ENCODE data around the gene CDK7. TPM values are rescaled to one million over a fixed set of nuclear protein-coding genes. Genes with fewer than 3 reads are reported as not detected.
A peak's percentile ranks its signal among the peaks of the same experiment; 100 is the strongest.
"Not testable (repeated sequence)": the region's sequence is repeated elsewhere in the genome, so short reads cannot be mapped to it uniquely, and the experiment has no call there.

Gene CDK7
- 43.0 and 45.4 TPM in 2 replicates for total RNA-seq (2014; rRNA removed; shearing (Covaris generic))

GRCh38 chr5:69234457-69235268 is at the start of gene CDK7:
CDK7 (plus strand) TSS chr5:69234886; CDS start chr5:69234976, 90 bp downstream.
- peak; percentile 88 for DNase-seq (ENCODE audit: low read depth)

- no peak for DNase-seq (ENCODE audit: low read depth)
Observed at GRCh38 chr5:69187342-69187741, 47.3 kb upstream of the CDK7 start.

- DNase-seq (ENCODE audit: low read depth): no peak
Observed at GRCh38 chr5:69188811-69189161, 45.9 kb upstream of the CDK7 start.

- DNase-seq (ENCODE audit: low read depth): peak; percentile 89
Observed at GRCh38 chr5:69189162-69190086, 45.3 kb upstream of the CDK7 start, which contains the start of gene CENPH. CENPH (plus strand) TSS chr5:69189583; CDS start chr5:69189635, 52 bp downstream.

- no peak for DNase-seq (ENCODE audit: low read depth)
Observed at GRCh38 chr5:69202497-69202896, 32.2 kb upstream of the CDK7 start.

GRCh38 chr5:69206528-69207190 is 28.0 kb upstream of the CDK7 start:
- no peak for DNase-seq (ENCODE audit: low read depth)

GRCh38 chr5:69209602-69210001 is 25.1 kb upstream of the CDK7 start:
- no peak for DNase-seq (ENCODE audit: low read depth)

- no peak for DNase-seq (ENCODE audit: low read depth)
Observed at GRCh38 chr5:69211200-69211599, 23.5 kb upstream of the CDK7 start.

GRCh38 chr5:69212022-69212421 is 22.7 kb upstream of the CDK7 start:
- DNase-seq (ENCODE audit: low read depth): no peak

- peak; percentile 58 for DNase-seq (ENCODE audit: low read depth)
Observed at GRCh38 chr5:69213513-69214215, 21.0 kb upstream of the CDK7 start.

GRCh38 chr5:69217151-69217511 is 17.6 kb upstream of the CDK7 start:
- no peak for DNase-seq (ENCODE audit: low read depth)

GRCh38 chr5:69217548-69218526 is 16.8 kb upstream of the CDK7 start:
- peak; percentile 89 for DNase-seq (ENCODE audit: low read depth)

- no peak for DNase-seq (ENCODE audit: low read depth)
Observed at GRCh38 chr5:69219939-69220338, 14.7 kb upstream of the CDK7 start.

- DNase-seq (ENCODE audit: low read depth): not testable (repeated sequence)
Observed at GRCh38 chr5:69220371-69220770, 14.3 kb upstream of the CDK7 start.

- DNase-seq (ENCODE audit: low read depth): not testable (repeated sequence)
Observed at GRCh38 chr5:69220833-69221232, 13.9 kb upstream of the CDK7 start.

GRCh38 chr5:69224520-69224919 is 10.2 kb upstream of the CDK7 start:
- DNase-seq (ENCODE audit: low read depth): no peak

- DNase-seq (ENCODE audit: low read depth): no peak
Observed at GRCh38 chr5:69225860-69226259, 8.8 kb upstream of the CDK7 start.

GRCh38 chr5:69230181-69230580 is 4.5 kb upstream of the CDK7 start:
- DNase-seq (ENCODE audit: low read depth): no peak

GRCh38 chr5:69231281-69231680 is 3.4 kb upstream of the CDK7 start:
- no peak for DNase-seq (ENCODE audit: low read depth)

- DNase-seq (ENCODE audit: low read depth): peak; percentile 23
Observed at GRCh38 chr5:69231851-69232250, 2.8 kb upstream of the CDK7 start.
